CD4-positive, alpha-beta T cell treated with Interleukin-10 for 1 hour (primary cell): ENCODE measurements around the gene POLG2.
"Not testable (repeated sequence)": the region's sequence is repeated elsewhere in the genome, so short reads cannot be mapped to it uniquely, and the experiment has no call there.

Source experiments
- DNase-seq: peaks from one replicate; pipeline ENCODE4 v3.0.0-alpha.2; 2020

POLG2 gene

DNA sequence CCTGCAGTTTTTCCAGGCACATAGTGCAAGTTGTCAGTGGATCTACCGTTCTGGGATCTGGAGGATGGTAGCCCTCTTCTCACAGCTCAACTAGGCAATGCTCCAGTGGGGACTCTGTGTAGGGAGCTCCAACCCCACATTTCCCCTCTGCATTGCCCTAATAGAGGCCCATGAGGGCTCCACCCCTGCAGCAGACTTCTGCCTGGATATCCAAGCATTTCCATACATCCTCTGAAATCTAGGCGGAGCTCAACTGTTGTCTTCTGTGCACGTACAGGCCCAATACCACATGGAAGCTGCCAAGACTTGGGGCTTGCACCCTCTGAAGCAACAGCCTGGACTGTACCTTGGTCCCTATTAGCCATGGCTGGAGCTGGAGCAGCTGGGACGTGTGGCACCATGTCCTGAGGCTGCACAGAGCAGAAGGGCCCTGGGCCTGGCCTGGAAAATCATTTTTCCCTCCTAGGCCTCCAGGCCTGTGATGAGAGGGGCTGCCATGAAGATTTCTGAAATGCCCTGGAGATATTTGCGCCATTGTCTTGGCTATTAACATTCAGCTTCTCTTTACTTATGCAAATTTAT, 58.8 kb downstream of the POLG2 start:
- DNase-seq: no peak

DNA sequence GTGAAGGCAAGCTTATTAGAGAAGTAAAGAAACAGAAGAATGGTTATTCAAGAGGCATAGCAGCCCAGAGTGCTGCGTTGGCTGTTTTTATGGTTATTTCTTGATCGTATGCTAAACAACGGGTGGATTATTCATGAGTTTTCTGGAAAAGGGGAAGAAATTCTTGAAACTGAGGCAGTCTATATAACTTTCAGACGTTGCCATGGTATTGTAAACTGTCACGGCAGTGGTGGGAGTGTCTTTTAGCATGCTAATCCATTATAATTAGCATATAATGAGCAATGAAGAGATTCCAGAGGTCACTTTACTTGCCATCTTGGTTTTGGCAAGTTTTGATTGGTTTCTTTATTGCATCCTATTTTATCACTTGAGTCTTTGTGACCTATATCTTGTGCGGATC, 65.3 kb downstream of the POLG2 start:
- DNase-seq: no peak

DNA sequence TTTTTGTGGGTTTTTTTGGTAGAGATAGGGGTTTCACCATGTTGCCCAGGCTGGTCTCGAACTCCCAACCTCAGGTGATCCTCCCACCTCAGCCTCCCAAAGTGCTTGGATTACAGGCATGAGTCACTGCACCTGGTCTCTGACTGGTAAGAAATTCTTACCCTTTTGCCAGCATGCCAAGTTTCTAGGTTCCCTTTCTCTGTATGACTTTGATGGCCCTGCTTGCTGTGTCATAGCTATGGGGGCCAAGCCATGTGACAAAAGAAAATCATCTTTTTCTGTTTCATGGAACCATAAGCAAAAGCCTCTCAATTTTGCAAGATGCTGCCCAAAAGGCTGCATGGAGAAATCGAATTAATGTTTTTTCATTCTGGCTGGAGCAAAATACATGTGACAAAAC, 66.8 kb downstream of the POLG2 start:
- DNase-seq: not testable (repeated sequence)

DNA sequence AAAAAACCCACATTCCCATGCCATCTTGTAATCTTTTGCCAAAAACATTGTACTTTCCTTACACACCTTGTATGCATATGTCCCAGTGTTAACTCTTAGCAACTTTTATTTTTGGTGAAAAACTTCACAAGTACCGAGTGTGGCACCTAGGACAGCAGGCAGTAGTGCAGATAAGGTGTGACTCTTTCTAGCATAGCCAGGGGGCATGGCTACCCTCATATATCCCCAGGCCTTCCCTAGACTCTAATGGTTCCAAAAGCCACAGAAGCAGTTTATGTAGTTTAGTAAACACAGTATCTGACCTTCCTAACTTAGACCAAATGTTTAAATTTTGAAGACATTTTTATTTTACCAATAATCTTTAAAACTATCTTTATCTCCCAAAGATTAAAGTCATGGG, 68.4 kb downstream of the POLG2 start:
- no peak for DNase-seq
